ENCODE measurements around the gene ABHD14A. TPM values are rescaled to one million over a fixed set of nuclear protein-coding genes. Genes with fewer than 3 reads are reported as not detected.

Gene ABHD14A
- total RNA-seq, 1 experiment from 2014 or later, result 9.9 TPM

GRCh38 chr3:51955175-51955892 is 19.5 kb upstream of the ABHD14A start, which contains the start of gene GPR62:
GPR62 (plus strand) TSS chr3:51955381; CDS start chr3:51955653, 272 bp downstream.
- Histone ChIP-seq H3K4me3 (peak within 1 kb of the TSS; percentile 35; the same call in 1 of the 2 replicates), H3K9me3 (ENCODE audit: insufficient read depth, low read depth) (no peaks in the 10 kb centered on the region), H4K20me1 (ENCODE audit: insufficient read depth) (no peaks in the 10 kb centered on the region), H2AFZ (no peak within 1 kb of the TSS), H3K79me2 (ENCODE audit: low read depth) (no peaks in the 10 kb centered on the region), H3K27ac (no peak within 1 kb of the TSS), H3K27me3 (ENCODE audit: insufficient read depth, low read depth) (no peaks in the 10 kb centered on the region; the same call in 1 of the 2 replicates), H3K36me3 (ENCODE audit: low read depth) (no peaks in the 10 kb centered on the region), H3F3A (ENCODE audit: insufficient read depth, low read depth) (no peaks in the 10 kb centered on the region), H3K9me2 (ENCODE audit: insufficient read depth) (no peaks in the 10 kb centered on the region), H3K4me2 (peak within 1 kb of the TSS; percentile 68), H3K4me1 (replicated peaks; ENCODE audit: insufficient read depth) (peaks cover 4% of the 10 kb centered on the region; the same call in 1 of the 2 replicates)
- no TSS peak for BruUV-seq (replicated peaks)
- no peak for DNase-seq
- intact Hi-C loops (cut with micrococcal nuclease; ENCODE audit: unreplicated experiment), result no loop called here
- POLR2A ChIA-PET (ENCODE audit: unreplicated experiment), result no interaction called here
- no peak for TF ChIP-seq EZH2 (IDR thresholded peaks at IDR 0.05; ENCODE audit: low read depth)
- TF ChIP-seq, protein P1, sequence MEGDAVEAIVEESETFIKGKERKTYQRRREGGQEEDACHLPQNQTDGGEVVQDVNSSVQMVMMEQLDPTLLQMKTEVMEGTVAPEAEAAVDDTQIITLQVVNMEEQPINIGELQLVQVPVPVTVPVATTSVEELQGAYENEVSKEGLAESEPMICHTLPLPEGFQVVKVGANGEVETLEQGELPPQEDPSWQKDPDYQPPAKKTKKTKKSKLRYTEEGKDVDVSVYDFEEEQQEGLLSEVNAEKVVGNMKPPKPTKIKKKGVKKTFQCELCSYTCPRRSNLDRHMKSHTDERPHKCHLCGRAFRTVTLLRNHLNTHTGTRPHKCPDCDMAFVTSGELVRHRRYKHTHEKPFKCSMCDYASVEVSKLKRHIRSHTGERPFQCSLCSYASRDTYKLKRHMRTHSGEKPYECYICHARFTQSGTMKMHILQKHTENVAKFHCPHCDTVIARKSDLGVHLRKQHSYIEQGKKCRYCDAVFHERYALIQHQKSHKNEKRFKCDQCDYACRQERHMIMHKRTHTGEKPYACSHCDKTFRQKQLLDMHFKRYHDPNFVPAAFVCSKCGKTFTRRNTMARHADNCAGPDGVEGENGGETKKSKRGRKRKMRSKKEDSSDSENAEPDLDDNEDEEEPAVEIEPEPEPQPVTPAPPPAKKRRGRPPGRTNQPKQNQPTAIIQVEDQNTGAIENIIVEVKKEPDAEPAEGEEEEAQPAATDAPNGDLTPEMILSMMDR (conservative IDR thresholded peaks at IDR 0.05), result no peak
- CTCF ChIA-PET, result interaction anchor here (0.7 kb wide), 1 partner anchor 251 kb away, joined by 3 read pairs; no protein-coding TSS in a partner anchor

GRCh38 chr3:51955893-51956770 is 18.7 kb upstream of the ABHD14A start:
- ChIA-PET POLR2A (ENCODE audit: unreplicated experiment) (no interaction called here), CTCF (no interaction called here)
- no peak for TF ChIP-seq EZH2 (IDR thresholded peaks at IDR 0.05; ENCODE audit: low read depth)
- TF ChIP-seq, protein P1 (conservative IDR thresholded peaks at IDR 0.05), result peak; percentile 56
- Histone ChIP-seq H4K20me1 (ENCODE audit: insufficient read depth) (no peaks in the 10 kb centered on the region), H3K79me2 (ENCODE audit: low read depth) (no peaks in the 10 kb centered on the region), H3K9me2 (ENCODE audit: insufficient read depth) (no peaks in the 10 kb centered on the region), H3K27me3 (ENCODE audit: insufficient read depth, low read depth) (no peaks in the 10 kb centered on the region; the same call in 1 of the 2 replicates), H3K36me3 (ENCODE audit: low read depth) (no peaks in the 10 kb centered on the region), H3K27ac (no peak overlapping the region), H3K9me3 (ENCODE audit: insufficient read depth, low read depth) (no peaks in the 10 kb centered on the region), H3K4me3 (peak overlapping the region; percentile 35; the same call in 1 of the 2 replicates), H2AFZ (no peak overlapping the region), H3F3A (ENCODE audit: insufficient read depth, low read depth) (no peaks in the 10 kb centered on the region), H3K4me1 (replicated peaks; ENCODE audit: insufficient read depth) (peaks cover 4% of the 10 kb centered on the region; the same call in 1 of the 2 replicates), H3K4me2 (peak overlapping the region; percentile 68)
- BruUV-seq (replicated peaks), result no TSS peak
- peak in 1 of 2 experiments; percentile 63 for DNase-seq
- intact Hi-C loops (cut with micrococcal nuclease; ENCODE audit: unreplicated experiment), result no loop called here

- H2AFZ ChIP-seq, result no peak overlapping the region
- intact Hi-C loops (cut with micrococcal nuclease; ENCODE audit: unreplicated experiment), result no loop called here
- H3K27ac ChIP-seq, result no peak overlapping the region
- H3K36me3 ChIP-seq (ENCODE audit: low read depth), result no peaks in the 10 kb centered on the region
- no peak overlapping the region for H3K4me3 ChIP-seq
- ChIA-PET POLR2A (ENCODE audit: unreplicated experiment) (no interaction called here), CTCF (no interaction called here)
- BruUV-seq (replicated peaks), result no TSS peak
- no peak overlapping the region for H3K4me2 ChIP-seq
- H3K79me2 ChIP-seq (ENCODE audit: low read depth), result no peaks in the 10 kb centered on the region
- H3F3A ChIP-seq (ENCODE audit: insufficient read depth, low read depth), result no peaks in the 10 kb centered on the region
- TF ChIP-seq, protein P1 (conservative IDR thresholded peaks at IDR 0.05), result no peak
- no peak for TF ChIP-seq EZH2 (IDR thresholded peaks at IDR 0.05; ENCODE audit: low read depth)
- H3K9me2 ChIP-seq (ENCODE audit: insufficient read depth), result no peaks in the 10 kb centered on the region
- no peak for DNase-seq
- H3K9me3 ChIP-seq (ENCODE audit: insufficient read depth, low read depth), result no peaks in the 10 kb centered on the region
- peaks cover 4% of the 10 kb centered on the region; the same call in 1 of the 2 replicates for H3K4me1 ChIP-seq (replicated peaks; ENCODE audit: insufficient read depth)
- no peaks in the 10 kb centered on the region; the same call in 1 of the 2 replicates for H3K27me3 ChIP-seq (ENCODE audit: insufficient read depth, low read depth)
- no peaks in the 10 kb centered on the region for H4K20me1 ChIP-seq (ENCODE audit: insufficient read depth)
Observed at GRCh38 chr3:51957520-51958205, 17.2 kb upstream of the ABHD14A start.

All from PC-9 (cell line).